Esophagus mucosa (tissue), 1 donor: ENCODE data around the gene JPH3. TPM values are rescaled to one million over a fixed set of nuclear protein-coding genes. Genes with fewer than 3 reads are reported as not detected.
A peak's percentile ranks its signal among the peaks of the same experiment; 100 is the strongest.

Experiments
- ATAC-seq: fragments of 200-7000 bp; cut with Tn5 transposase; one replicate; pipeline ENCODE4 v1.9.1; 2020
- total RNA-seq: library from RNA; stranded (reverse); gene quantifications from one replicate; pipeline ENCODE4 v1.2.4, GENCODE V29; 2023
- donor health status: DM: yes; HTN: yes; CAD: no.

JPH3 gene
- total RNA-seq, 1 donor from 2014 or later, result 0.16 TPM

DNA sequence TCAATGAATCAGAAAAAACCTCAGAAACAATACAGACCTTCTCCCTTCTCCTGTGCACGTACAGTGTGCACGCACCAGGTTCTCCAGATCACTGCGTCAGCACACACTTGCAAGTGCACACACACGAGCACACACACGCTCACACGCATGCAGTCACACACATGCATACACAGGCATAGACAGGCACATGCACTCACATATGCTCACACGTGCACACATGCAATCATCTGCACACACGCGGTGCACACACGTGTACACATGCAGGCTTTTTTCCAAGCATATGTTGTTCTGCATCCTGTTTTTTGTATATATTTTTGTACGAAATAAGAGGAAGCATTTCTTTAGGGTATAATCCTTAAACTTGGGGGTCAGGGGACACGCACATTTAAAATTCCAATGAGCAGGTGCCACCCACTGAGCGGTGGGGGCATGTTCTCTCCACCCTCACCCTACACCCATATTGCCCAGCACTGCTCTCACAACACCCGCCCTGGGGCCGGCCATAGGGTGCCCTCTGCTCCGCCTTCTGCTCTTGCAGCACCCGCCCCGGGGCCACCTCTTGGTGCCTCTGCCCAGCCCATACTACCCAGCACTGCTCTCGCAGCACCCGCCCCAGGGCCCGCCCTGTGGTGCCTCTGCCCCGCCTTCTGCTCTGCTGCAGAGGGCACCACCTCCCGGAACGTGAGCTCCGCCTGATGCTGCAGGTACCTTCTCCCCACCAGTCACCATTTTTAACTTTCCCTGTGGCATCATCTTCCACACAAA lies 142.6 kb downstream of the JPH3 start:
- peak; percentile 53 for ATAC-seq

DNA sequence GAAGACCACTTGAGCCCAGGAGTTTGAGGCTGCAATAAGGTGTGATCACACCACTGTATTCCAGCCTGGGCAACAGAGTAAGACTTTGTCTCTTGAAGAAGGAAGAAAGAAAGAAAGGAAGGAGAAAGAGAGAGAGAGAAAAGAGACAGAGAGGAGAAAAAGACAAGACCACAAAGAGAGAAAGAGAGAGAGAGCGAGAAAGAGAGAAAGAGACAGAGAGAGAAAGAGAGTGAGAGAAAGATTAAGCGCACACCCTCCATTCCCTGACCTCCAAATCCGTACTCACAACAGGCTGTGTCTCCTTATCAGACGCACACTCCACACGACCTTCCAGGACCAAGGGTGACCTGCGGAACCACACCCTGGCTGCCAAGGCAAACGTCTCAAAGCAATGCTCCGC lies 143.9 kb downstream of the JPH3 start:
- no peak for ATAC-seq

Other genes with a start within 250 kb of the JPH3 start
- gene FBXO31, start 218.7 kb upstream of the JPH3 start, total RNA-seq, result 16.9 TPM
- gene MAP1LC3B, start 210.2 kb upstream of the JPH3 start, total RNA-seq, result 29.8 TPM
- gene ZCCHC14, start 109.5 kb upstream of the JPH3 start, total RNA-seq, result 11.4 TPM
- gene KLHDC4, start 163.5 kb downstream of the JPH3 start, total RNA-seq, result 20.4 TPM